HG02623 (cell line): ENCODE data around the gene AGRN.

Source experiments
- ATAC-seq: cut with Tn5 transposase; IDR thresholded peaks from one replicate; pipeline ENCODE4 v1.9.1; 2021; ENCODE audit warnings: moderate library complexity; ENCODE audit not compliant: unreplicated experiment

The AGRN gene

DNA sequence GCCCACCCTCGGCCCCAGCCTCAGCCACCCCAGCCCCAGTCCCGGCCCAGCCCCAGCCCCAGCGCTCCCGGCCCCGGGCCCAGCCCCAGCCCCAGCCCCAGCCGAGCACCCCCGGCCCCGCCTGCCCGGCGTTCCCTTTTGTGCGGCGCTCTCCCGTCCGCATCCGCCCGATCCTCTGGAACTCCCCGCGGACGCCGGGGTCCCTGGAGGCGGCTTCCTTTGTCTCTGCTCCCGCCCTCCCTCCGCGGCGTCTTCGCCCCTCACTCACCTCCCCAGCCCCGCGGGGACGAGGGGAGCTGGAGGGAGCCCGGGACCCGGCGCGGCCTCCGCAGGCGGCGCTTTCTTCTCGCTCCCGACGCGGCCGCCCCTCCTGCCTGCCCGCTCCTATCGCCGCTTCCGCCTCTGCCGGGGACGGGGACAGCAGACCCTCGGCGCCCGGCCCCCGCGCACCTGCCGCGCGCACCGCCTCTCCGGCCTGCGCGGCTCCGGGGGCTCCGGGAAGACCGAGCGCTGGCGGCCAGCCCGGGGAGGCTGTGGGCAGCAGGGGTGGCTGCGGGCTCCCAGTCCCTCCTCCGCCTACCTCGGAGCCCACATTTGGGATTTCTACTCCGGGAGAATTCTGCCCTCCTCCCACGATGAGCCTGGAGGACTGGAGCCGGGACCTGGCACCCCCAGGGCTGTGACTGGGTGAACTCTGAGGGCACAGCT lies 14.0 kb downstream of the AGRN start:
- no peak for ATAC-seq

DNA sequence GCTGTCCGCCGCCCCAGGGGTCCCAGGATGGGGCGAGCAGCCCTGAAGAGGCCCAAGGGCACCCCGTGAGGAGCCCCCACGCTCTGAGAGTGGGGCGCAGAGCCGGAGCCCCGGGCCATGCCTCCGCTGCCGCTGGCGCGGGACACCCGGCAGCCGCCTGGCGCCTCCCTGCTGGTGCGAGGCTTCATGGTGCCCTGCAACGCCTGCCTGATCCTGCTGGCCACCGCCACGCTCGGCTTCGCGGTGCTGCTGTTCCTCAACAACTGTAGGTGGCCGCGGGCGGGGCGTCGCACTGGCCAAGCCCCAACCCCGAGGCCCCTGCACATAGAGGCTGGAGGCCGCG lies 14.5 kb downstream of the AGRN start:
- ATAC-seq: no peak

DNA sequence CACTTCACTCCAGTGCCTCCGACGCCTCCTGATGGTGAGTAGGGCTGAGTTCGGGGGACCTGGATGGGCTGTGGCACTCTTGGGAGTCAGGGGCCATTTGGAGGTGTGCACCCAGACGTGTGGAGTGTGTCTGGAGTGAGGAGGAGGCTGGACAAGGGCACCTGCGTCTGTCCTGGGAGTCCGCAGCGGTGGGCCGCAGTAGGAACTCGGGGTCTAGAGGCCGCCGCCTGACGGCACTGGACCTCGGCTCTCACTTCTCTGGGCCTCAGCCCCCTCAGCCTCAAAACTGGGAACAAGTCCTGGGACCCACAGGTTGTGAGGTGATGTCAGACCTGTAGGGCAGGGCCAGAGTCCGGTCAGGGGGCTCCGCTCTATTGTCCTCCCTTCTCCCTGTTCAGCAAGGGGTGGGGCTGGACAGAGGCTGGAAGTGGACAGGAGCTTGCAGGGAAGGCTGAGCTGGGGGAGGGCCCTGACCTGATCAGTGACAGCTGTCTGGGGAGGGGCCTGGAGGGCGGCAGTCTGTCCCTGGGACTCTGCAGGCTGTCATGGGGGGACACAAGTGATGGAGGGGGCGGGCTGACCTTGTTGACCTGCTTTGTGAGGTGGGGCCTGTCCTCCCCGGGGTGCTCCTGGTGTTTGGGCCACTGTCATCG lies 15.5 kb downstream of the AGRN start:
- ATAC-seq: no peak

GRCh38 chr1:1037366-1038327 lies 17.7 kb downstream of the AGRN start:
- ATAC-seq: no peak

DNA sequence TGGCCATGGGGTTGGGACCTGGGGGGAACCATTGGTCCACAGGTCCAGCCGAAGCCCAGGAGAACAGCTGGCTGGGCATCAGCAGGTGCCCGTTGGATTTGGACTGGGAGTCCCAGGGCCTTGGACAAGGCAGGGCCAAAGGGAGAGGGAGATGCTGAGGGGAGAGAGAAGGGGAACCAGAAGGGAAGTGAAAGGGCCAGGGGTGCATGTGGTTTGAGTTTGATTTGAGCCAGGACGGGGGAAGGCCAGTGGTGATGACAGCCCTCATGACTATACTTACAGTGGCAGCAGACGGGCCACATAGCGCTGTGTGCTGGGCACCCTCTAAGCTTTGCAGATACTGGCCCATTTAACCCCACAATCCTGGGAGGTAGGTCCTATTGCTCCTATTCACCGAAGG lies 18.8 kb downstream of the AGRN start:
- ATAC-seq: no peak

GRCh38 chr1:1039145-1039910 lies 19.4 kb downstream of the AGRN start:
- no peak for ATAC-seq

- ATAC-seq: no peak
These were observed 20.4 kb downstream of the AGRN start for GRCh38 chr1:1040004-1040991.

DNA sequence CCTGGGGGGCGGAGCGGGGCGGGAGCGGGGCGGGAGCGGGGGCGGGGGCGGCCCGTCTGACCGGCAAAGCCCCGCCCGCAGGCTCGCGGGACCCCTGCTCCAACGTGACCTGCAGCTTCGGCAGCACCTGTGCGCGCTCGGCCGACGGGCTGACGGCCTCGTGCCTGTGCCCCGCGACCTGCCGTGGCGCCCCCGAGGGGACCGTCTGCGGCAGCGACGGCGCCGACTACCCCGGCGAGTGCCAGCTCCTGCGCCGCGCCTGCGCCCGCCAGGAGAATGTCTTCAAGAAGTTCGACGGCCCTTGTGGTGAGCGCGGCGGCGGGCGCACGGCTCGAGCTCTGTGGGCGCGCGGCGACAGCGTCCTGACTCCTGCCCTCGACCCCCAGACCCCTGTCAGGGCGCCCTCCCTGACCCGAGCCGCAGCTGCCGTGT lies 21.2 kb downstream of the AGRN start:
- no peak for ATAC-seq

DNA sequence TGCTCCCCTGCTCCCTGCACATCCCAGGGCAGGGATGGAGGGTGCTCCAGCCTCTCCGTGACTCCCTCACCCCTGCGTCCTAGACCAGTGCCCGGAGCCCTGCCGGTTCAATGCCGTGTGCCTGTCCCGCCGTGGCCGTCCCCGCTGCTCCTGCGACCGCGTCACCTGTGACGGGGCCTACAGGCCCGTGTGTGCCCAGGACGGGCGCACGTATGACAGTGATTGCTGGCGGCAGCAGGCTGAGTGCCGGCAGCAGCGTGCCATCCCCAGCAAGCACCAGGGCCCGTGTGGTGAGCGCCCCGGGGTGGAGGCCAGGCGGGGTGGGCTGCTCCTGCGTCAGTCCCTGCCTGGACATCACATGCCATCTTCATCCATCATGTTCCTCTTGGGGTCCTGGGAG lies 22.0 kb downstream of the AGRN start:
- no peak for ATAC-seq

DNA sequence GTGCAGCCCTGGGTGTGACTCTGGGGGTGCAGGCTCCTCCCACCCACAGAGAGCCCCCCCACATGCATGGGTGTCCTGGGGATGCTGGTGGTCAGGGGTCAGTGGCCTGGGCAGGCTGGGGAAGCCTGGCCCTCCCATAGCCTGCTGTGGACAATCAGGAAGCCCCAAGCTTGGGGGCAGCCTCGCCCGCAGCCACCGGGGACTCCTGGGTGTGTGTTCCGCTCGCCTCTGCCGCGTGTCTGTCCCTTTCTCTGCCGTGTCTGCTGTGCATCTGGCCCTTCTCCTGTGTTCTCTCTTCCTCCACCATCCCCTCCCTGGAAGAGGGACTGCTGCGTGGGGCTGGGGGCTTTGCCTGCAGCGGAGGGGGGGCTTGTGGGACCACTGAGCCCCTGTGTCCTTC lies 22.9 kb downstream of the AGRN start:
- no peak for ATAC-seq

GRCh38 chr1:1043411-1043810 lies 23.5 kb downstream of the AGRN start:
- no peak for ATAC-seq

DNA sequence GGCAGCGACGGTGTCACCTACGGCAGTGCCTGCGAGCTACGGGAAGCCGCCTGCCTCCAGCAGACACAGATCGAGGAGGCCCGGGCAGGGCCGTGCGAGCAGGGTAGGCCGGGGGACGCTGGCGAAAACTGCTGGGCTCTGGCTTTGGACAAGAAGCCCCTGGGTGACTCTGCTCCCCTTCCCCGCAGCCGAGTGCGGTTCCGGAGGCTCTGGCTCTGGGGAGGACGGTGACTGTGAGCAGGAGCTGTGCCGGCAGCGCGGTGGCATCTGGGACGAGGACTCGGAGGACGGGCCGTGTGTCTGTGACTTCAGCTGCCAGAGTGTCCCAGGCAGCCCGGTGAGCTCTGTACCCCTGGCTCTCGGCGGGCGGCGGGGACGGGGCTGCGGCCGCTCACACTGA lies 24.0 kb downstream of the AGRN start:
- ATAC-seq: no peak

DNA sequence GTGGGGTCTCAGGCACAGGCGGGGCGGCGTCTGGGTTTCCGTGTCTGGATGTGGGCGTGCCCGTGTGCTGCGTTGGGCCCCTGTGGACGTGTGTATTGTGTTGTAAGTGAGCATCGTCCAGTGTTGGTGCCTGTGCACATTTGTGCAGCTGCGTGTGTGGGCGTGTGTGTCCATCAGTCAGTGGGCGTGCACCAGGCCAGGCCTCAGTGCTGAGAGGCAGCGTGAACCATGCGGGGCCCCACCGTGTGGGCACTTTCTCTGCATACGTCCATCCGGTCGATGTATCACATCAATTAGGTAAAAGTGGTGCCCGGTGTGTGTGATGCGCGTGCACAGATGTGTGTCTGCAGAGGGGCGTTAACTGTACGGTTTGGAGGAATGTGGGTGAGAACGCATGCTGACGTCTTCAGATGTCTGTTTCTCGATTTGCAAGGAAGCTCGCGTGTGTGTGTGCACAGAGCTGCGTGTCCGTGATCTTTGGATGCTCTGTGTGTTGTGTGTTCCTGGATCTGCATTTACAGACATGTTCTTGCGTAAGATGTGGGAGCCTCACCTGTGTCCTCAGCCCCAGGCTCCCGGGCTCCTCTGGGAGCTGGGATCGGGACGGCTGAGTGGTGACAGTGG lies 24.6 kb downstream of the AGRN start:
- ATAC-seq: no peak

DNA sequence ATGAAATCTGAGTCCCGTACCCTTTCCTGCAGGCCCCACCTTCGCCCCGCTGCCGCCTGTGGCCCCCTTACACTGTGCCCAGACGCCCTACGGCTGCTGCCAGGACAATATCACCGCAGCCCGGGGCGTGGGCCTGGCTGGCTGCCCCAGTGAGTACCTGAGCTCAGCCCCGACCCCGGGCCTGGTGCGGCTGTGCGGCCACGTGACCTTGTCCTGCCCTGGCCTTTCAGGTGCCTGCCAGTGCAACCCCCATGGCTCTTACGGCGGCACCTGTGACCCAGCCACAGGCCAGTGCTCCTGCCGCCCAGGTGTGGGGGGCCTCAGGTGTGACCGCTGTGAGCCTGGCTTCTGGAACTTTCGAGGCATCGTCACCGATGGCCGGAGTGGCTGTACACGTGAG lies 25.2 kb downstream of the AGRN start:
- ATAC-seq: no peak

GRCh38 chr1:1046243-1046642 lies 26.3 kb downstream of the AGRN start:
- no peak for ATAC-seq

DNA sequence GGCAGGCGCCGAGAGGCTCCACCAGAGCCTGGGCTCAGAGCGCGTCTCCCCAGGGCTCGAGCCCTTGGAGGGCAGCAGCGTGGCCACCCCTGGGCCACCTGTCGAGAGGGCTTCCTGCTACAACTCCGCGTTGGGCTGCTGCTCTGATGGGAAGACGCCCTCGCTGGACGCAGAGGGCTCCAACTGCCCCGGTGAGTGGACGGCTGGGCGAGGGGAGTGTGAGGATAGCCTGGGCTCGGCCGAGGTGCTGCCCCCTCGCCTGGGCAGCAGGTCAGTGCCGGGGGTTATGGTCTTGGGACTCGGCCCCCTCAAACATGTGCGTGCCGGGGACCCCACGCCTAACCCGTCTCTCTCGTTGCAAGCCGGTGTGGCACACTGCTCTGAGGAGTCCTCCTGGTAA lies 26.8 kb downstream of the AGRN start:
- no peak for ATAC-seq

GRCh38 chr1:1047407-1047806 lies 27.5 kb downstream of the AGRN start:
- no peak for ATAC-seq

- no peak for ATAC-seq
These were observed 28.0 kb downstream of the AGRN start for GRCh38 chr1:1047963-1048362.

- ATAC-seq: no peak
These were observed 28.8 kb downstream of the AGRN start for GRCh38 chr1:1048765-1049164.
